ENCODE data around the gene KRTAP12-3.
"Not testable (repeated sequence)": the region's sequence is repeated elsewhere in the genome, so short reads cannot be mapped to it uniquely, and the experiment has no call there.

KRTAP12-3 gene

DNA sequence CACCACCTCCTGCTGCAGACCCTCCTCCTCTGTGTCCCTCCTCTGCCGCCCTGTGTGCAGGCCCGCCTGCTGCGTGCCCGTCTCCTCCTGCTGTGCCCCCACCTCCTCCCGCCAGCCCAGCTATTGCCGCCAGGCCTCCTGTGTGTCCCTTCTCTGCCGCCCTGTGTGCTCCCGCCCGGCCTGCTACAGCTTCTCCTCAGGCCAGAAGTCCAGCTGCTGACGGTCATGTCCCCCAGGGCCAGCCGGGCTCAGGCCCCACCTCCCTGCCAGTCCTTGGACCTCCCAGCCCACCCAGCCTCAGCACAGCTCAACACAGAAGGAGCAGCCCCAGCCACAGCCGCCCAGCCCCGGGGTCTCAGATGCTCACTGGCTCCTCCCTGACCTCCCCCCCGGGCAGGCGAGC, 29.9 kb upstream of the KRTAP12-3 start:
- Histone ChIP-seq H3K27me3 (ENCODE audit: control insufficient read depth in 1 of 2, insufficient read depth in 2 of 2, low read length in 2 of 2) (peaks cover 7 to 18% of the 10 kb centered on the region in 2 donors), H3K9me3 (ENCODE audit: control insufficient read depth in 2 of 2, low read length in 2 of 2) (peaks cover 7 to 12% of the 10 kb centered on the region in 2 donors)
- H3K4me3 ChIP-seq (ENCODE audit: low read length in 2 of 2); H3K36me3 ChIP-seq (ENCODE audit: control insufficient read depth in 2 of 2, insufficient read depth in 2 of 2, low read length in 2 of 2); H3K27ac ChIP-seq (ENCODE audit: low read length); H3K4me1 ChIP-seq (ENCODE audit: control insufficient read depth, insufficient read depth, low read length); H3K9ac ChIP-seq (ENCODE audit: low read length in 2 of 2): not testable (repeated sequence)

- H3K4me1 ChIP-seq (ENCODE audit: control insufficient read depth, insufficient read depth, low read length): no peaks in the 10 kb centered on the region
- H3K36me3 ChIP-seq (ENCODE audit: control insufficient read depth in 2 of 2, insufficient read depth in 2 of 2, low read length in 2 of 2): no peaks in the 10 kb centered on the region
- no peak overlapping the region for H3K4me3 ChIP-seq (ENCODE audit: low read length in 2 of 2)
- H3K9ac ChIP-seq (ENCODE audit: low read length in 2 of 2): no peak overlapping the region
- peaks cover 7 to 18% of the 10 kb centered on the region in 2 donors for H3K27me3 ChIP-seq (ENCODE audit: control insufficient read depth in 1 of 2, insufficient read depth in 2 of 2, low read length in 2 of 2)
- no peak overlapping the region for H3K27ac ChIP-seq (ENCODE audit: low read length)
- H3K9me3 ChIP-seq (ENCODE audit: control insufficient read depth in 2 of 2, low read length in 2 of 2): peaks cover 4 to 12% of the 10 kb centered on the region in 2 donors
These were observed 28.9 kb upstream of the KRTAP12-3 start for GRCh38 chr21:44628707-44629391.

DNA sequence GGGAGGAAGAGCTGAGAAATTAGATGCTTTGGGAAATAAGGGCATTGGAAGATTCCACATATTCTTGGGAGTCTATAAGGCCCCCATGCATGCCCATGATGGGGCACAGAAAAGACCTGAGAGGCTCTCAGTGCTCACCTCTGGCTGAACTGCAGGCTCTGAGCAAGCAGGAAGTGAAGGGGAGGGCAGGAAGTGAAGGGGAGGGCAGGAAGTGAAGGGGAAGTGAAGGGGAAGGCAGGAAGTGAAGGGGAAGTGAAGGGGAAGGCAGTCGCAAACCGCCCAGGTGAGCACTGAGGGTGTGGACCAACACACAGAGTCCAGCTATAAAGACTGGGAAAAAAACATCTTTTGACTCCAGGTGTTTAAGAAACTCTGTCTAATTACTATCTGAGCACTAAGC, 27.3 kb upstream of the KRTAP12-3 start:
- H3K9ac ChIP-seq (ENCODE audit: low read length in 2 of 2): no peak overlapping the region

DNA sequence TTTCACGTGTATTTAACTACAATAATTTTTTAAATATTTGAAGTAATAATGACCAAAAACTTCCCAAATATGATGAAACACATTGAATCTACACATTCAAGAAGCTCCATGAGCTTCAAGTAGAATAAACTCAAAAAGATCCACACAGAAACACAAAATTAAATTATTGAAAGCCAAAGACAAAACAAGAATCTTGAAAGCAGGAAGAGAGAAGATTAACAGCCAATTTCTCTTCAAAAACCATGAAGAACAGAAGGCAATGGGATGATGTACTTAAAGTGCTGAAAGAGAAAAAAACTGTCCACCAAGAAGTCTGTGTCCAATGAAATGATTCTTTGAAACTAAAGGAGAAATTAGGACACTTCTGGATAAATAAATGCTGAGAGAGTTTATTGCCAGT, 25.7 kb upstream of the KRTAP12-3 start:
- H3K36me3 ChIP-seq (ENCODE audit: control insufficient read depth in 2 of 2, insufficient read depth in 2 of 2, low read length in 2 of 2): no peaks in the 10 kb centered on the region
- H3K9ac ChIP-seq (ENCODE audit: low read length in 2 of 2): no peak overlapping the region
- H3K4me3 ChIP-seq (ENCODE audit: low read length in 2 of 2): no peak overlapping the region
- peaks cover 4 to 5% of the 10 kb centered on the region in 2 donors for H3K9me3 ChIP-seq (ENCODE audit: control insufficient read depth in 2 of 2, low read length in 2 of 2)
- H3K27ac ChIP-seq (ENCODE audit: low read length): no peak overlapping the region
- peaks cover 3 to 15% of the 10 kb centered on the region in 2 donors for H3K27me3 ChIP-seq (ENCODE audit: control insufficient read depth in 1 of 2, insufficient read depth in 2 of 2, low read length in 2 of 2)
- no peaks in the 10 kb centered on the region for H3K4me1 ChIP-seq (ENCODE audit: control insufficient read depth, insufficient read depth, low read length)

More for the DNA sequence above, 27.3 kb upstream of the KRTAP12-3 start:
- H3K36me3 ChIP-seq (ENCODE audit: control insufficient read depth in 2 of 2, insufficient read depth in 2 of 2, low read length in 2 of 2): no peaks in the 10 kb centered on the region
- H3K4me1 ChIP-seq (ENCODE audit: control insufficient read depth, insufficient read depth, low read length): no peaks in the 10 kb centered on the region
- no peak overlapping the region for H3K27ac ChIP-seq (ENCODE audit: low read length)
- no peak overlapping the region for H3K4me3 ChIP-seq (ENCODE audit: low read length in 2 of 2)
- peaks cover 7 to 18% of the 10 kb centered on the region in 2 donors for H3K27me3 ChIP-seq (ENCODE audit: control insufficient read depth in 1 of 2, insufficient read depth in 2 of 2, low read length in 2 of 2)
- H3K9me3 ChIP-seq (ENCODE audit: control insufficient read depth in 2 of 2, low read length in 2 of 2): peaks cover 4 to 5% of the 10 kb centered on the region in 2 donors

DNA sequence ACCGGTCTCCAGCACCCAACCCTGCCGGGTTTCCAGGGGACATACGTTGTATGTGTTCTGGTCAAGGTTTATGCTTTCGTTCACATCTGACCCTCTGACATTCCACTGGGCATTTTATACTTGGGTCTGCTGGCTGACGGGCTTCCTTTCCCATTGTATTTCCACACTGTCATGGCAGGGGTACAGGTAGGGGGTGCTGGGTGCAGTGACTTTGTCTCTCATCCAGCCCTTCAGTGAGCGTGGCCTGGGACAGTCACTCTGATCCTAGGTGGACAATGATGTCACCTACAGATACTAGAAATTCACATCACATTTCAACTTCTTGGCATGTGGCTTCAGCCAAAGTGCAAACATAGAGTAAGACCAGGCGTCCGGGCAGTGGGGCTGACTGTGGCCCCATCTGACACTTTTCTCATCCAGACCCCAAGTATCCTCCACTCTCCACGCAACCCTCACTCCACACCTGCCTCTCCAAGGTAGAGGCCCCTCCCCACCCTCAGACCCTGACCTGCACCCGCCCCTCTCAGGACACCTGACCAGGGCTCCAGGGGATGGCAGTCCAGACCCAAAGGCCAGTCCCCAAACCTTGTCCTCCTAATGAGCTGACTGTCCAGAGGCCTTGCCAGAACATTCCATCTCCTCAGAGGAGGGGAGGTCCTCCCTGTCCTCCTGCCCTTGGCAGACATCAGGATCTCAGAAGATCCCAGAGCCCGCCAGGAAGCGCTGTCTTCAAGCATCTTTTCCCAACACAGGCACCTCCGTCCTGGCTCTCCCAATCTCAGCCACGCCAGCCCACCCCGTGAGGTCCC, 21.3 kb upstream of the KRTAP12-3 start:
- Histone ChIP-seq H3K9ac (ENCODE audit: low read length in 2 of 2) (no peak overlapping the region), H3K4me3 (ENCODE audit: low read length in 2 of 2) (no peak overlapping the region), H3K36me3 (ENCODE audit: control insufficient read depth in 2 of 2, insufficient read depth in 2 of 2, low read length in 2 of 2) (no peaks in the 10 kb centered on the region), H3K4me1 (ENCODE audit: control insufficient read depth, insufficient read depth, low read length) (no peaks in the 10 kb centered on the region), H3K9me3 (ENCODE audit: control insufficient read depth in 2 of 2, low read length in 2 of 2) (peaks cover 4 to 7% of the 10 kb centered on the region in 2 donors), H3K27me3 (ENCODE audit: control insufficient read depth in 1 of 2, insufficient read depth in 2 of 2, low read length in 2 of 2) (peaks cover 5 to 20% of the 10 kb centered on the region in 2 donors), H3K27ac (ENCODE audit: low read length) (no peak overlapping the region)

DNA sequence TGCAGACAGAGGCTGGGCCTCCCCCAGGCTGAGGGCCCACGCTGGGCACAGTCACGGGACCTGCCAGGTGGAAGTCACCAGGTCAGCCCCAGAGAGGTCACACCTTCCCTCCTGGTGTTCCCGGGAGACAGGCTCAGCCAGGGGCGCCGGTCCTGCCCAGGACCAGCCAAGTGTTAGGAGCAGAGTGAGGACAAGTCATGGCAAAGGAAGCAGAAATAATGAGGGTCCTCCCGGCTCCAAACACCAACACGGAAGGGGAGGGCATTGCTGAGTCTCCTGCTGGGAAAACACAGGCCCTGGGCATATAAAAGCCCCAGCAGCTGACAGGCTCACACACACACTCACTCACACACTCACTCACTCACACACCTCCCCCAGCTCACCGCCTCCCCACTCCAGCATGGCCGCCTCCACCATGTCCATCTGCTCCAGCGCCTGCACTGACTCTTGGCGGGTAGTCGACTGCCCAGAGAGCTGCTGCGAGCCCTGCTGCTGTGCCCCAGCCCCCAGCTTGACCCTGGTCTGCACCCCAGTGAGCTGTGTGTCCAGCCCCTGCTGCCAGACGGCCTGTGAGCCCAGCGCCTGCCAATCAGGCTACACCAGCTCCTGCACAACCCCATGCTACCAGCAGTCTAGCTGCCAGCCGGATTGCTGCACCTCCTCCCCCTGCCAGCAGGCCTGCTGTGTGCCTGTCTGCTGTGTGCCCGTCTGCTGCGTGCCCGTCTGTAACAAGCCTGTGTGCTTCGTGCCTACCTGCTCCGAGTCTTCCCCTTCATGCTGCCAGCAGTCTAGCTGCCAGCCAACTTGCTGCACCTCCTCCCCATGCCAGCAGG, 20.5 kb upstream of the KRTAP12-3 start, which contains the start of gene KRTAP10-10:
Gene KRTAP10-10 (plus strand): TSS at position 339 of the 833 bp plus-strand sequence. CDS start 62 bp downstream, at position 401.
- H3K27me3 ChIP-seq (ENCODE audit: control insufficient read depth in 1 of 2, insufficient read depth in 2 of 2, low read length in 2 of 2): peaks cover 5 to 20% of the 10 kb centered on the region in 2 donors
- H3K4me3 ChIP-seq (ENCODE audit: low read length in 2 of 2): no peak within 1 kb of the TSS

DNA sequence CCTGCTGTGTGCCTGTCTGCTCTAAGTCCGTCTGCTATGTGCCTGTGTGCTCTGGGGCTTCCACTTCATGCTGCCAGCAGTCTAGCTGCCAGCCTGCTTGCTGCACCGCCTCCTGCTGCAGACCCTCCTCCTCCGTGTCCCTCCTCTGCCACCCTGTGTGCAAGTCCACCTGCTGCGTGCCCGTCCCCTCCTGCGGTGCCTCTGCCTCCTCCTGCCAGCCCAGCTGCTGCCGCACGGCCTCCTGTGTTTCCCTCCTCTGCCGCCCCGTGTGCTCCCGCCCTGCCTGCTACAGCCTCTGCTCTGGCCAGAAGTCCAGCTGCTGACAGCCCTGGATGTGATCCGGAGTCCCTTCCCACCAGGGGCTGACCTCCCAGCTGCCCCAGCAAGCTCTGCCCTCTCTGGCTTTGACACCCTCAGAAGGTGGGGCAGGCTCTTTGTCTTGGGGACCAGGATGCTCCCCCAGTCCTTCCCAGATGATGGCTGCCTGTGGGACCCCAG, 19.8 kb upstream of the KRTAP12-3 start:
- not testable (repeated sequence) for H3K4me1 ChIP-seq (ENCODE audit: control insufficient read depth, insufficient read depth, low read length); H3K36me3 ChIP-seq (ENCODE audit: control insufficient read depth in 2 of 2, insufficient read depth in 2 of 2, low read length in 2 of 2); H3K9me3 ChIP-seq (ENCODE audit: control insufficient read depth in 2 of 2, low read length in 2 of 2); H3K4me3 ChIP-seq (ENCODE audit: low read length in 2 of 2); H3K27ac ChIP-seq (ENCODE audit: low read length); H3K9ac ChIP-seq (ENCODE audit: low read length in 2 of 2)
- H3K27me3 ChIP-seq (ENCODE audit: control insufficient read depth in 1 of 2, insufficient read depth in 2 of 2, low read length in 2 of 2): peaks cover 5 to 20% of the 10 kb centered on the region in 2 donors

More for the DNA sequence above, 20.5 kb upstream of the KRTAP12-3 start, which contains the start of gene KRTAP10-10:
- H3K27ac ChIP-seq (ENCODE audit: low read length): no peak within 1 kb of the TSS
- peaks cover 4 to 7% of the 10 kb centered on the region in 2 donors for H3K9me3 ChIP-seq (ENCODE audit: control insufficient read depth in 2 of 2, low read length in 2 of 2)
- H3K4me1 ChIP-seq (ENCODE audit: control insufficient read depth, insufficient read depth, low read length): no peaks in the 10 kb centered on the region
- H3K9ac ChIP-seq (ENCODE audit: low read length in 2 of 2): no peak within 1 kb of the TSS
- no peaks in the 10 kb centered on the region for H3K36me3 ChIP-seq (ENCODE audit: control insufficient read depth in 2 of 2, insufficient read depth in 2 of 2, low read length in 2 of 2)

DNA sequence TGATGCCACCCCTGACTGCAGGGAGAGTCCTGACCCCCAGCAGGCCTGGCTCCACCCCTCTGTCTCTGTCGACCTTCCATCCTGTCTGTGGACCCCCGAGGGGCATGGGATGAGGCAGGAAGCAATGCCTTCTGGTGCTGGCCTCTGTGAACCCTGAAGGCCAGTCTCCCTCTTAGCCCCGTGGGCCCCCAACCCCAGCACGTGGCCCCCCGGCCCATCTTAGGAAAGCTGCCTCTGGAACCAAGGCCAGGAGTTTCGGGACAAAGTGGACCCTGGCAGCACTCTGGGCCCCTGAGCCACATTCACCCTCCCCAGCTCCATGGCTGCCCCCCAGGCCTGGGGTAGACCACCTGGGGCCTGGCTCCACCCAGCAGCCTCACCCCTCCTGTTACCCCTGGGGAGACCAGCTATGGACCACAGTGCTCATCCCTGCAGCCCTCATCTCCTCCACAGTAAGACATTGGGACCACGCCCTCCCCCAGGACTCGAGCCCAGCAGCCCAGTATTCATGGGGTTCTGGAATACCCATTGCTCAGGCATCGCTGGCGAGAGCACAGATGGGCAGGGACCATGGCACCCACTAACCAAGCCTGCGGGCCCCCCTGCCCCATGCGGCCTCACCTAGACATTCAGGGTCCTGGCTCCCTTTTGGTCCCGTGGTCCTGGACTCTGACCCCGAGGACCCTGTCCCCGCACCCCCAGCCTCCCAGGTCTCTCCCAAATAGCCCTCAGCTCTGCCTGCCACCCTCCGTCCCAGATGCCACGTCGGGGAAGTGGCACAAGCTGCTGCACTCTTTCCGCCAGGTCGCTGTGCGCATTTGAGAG, 19.0 kb upstream of the KRTAP12-3 start:
- H3K4me3 ChIP-seq (ENCODE audit: low read length in 2 of 2); H3K4me1 ChIP-seq (ENCODE audit: control insufficient read depth, insufficient read depth, low read length): not testable (repeated sequence)
- peaks cover 5 to 20% of the 10 kb centered on the region in 2 donors for H3K27me3 ChIP-seq (ENCODE audit: control insufficient read depth in 1 of 2, insufficient read depth in 2 of 2, low read length in 2 of 2)

GRCh38 chr21:44639331-44639655, 18.4 kb upstream of the KRTAP12-3 start:
- H3K36me3 ChIP-seq (ENCODE audit: control insufficient read depth in 2 of 2, insufficient read depth in 2 of 2, low read length in 2 of 2): no peaks in the 10 kb centered on the region
- H3K4me1 ChIP-seq (ENCODE audit: control insufficient read depth, insufficient read depth, low read length): no peaks in the 10 kb centered on the region
- no peak overlapping the region for H3K4me3 ChIP-seq (ENCODE audit: low read length in 2 of 2)
- H3K27ac ChIP-seq (ENCODE audit: low read length): no peak overlapping the region
- H3K27me3 ChIP-seq (ENCODE audit: control insufficient read depth in 1 of 2, insufficient read depth in 2 of 2, low read length in 2 of 2): peaks cover 5 to 20% of the 10 kb centered on the region in 2 donors
- no peak overlapping the region for H3K9ac ChIP-seq (ENCODE audit: low read length in 2 of 2)
- peaks cover 0 to 10% of the 10 kb centered on the region in 2 donors for H3K9me3 ChIP-seq (ENCODE audit: control insufficient read depth in 2 of 2, low read length in 2 of 2)

More for the DNA sequence above, 19.0 kb upstream of the KRTAP12-3 start:
- not testable (repeated sequence) for H3K9me3 ChIP-seq (ENCODE audit: control insufficient read depth in 2 of 2, low read length in 2 of 2); H3K9ac ChIP-seq (ENCODE audit: low read length in 2 of 2); H3K36me3 ChIP-seq (ENCODE audit: control insufficient read depth in 2 of 2, insufficient read depth in 2 of 2, low read length in 2 of 2); H3K27ac ChIP-seq (ENCODE audit: low read length)
